ENCODE results near the gene MB.

Gene MB

DNA sequence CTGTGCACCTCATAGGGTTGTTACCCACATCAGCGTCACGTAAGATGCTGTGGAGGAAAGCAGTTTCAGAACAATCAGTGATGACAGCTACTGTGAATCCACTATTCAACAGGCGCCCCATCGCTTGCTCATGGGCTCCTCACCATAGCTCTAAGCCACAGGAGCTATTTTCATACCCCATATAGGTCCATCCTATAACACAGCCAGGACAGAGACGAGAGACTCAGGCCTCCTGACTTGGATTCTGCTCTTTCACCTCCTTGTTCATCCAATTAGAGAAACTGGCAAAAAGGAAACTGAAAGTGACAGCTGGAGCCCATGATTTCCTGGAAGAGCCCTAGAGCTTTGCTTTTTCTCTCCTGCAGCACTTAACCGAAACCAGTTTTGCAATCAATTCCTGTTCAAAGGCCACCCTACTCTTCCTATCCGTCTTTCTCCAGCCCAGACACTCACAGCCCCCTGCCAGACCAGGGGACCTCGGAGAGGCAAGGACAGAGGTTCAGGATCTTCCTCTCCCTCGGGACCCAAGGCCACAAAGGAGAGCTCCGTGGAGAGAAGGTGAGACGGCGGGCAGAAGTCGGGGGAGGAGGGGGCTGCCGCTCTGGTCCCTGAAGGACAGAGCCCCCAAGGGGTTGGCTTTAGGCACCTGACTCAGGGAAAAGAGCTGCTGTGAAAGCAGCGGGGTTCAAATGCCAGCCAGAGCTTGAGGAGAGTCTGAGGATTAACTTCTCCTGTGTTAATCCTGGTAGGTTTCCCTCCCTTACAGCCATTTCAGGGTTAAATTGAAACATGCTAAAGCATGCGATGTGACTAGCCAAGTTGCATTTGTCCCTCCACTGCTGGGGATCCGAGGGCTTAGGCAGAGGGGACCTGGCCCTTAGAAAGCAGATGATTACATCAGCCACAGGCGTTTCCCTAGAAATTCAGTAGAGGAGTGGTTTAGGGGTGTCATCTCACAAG is 31.2 kb upstream of the MB start, which contains the start of gene APOL6:
APOL6 (plus strand) TSS at position 381 of the 960 bp plus-strand sequence. CDS start 7,980 bp downstream, outside the sequence.
- no peak for DNase-seq (ENCODE audit: extremely low read depth, low read depth)
- peak within 1 kb of the TSS; percentile 43 for H3K4me3 ChIP-seq (replicated peaks; ENCODE audit: low read depth, low read length)
- TF ChIP-seq, protein P1, sequence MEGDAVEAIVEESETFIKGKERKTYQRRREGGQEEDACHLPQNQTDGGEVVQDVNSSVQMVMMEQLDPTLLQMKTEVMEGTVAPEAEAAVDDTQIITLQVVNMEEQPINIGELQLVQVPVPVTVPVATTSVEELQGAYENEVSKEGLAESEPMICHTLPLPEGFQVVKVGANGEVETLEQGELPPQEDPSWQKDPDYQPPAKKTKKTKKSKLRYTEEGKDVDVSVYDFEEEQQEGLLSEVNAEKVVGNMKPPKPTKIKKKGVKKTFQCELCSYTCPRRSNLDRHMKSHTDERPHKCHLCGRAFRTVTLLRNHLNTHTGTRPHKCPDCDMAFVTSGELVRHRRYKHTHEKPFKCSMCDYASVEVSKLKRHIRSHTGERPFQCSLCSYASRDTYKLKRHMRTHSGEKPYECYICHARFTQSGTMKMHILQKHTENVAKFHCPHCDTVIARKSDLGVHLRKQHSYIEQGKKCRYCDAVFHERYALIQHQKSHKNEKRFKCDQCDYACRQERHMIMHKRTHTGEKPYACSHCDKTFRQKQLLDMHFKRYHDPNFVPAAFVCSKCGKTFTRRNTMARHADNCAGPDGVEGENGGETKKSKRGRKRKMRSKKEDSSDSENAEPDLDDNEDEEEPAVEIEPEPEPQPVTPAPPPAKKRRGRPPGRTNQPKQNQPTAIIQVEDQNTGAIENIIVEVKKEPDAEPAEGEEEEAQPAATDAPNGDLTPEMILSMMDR (IDR thresholded peaks at IDR 0.05; ENCODE audit: low read depth, low read length, missing control alignments) = no peak

DNA sequence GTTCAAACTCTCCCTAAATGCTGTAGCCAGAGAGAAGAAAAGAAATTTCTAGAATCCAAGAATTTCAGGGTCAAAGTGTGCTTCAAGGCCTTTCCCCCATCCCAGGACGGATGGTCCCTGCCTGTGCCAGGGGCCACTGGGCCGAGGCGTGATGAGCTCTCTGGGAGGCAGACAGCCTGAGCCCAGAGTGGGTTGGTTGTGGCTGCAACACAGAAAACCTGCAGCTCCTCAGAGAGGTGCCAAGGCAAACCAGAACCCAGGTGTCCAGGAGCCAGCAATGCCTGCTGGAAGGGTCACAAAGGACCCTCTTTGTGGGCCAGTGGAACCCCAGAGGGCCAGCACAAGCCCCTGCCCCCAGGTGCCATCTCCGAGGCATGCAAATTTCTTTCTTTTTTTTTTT is 28.5 kb upstream of the MB start:
- TF ChIP-seq, protein P1 (IDR thresholded peaks at IDR 0.05; ENCODE audit: low read depth, low read length, missing control alignments) = no peak
- H3K4me3 ChIP-seq (replicated peaks; ENCODE audit: low read depth, low read length) = no peak overlapping the region
- no peak for DNase-seq (ENCODE audit: extremely low read depth, low read depth)

DNA sequence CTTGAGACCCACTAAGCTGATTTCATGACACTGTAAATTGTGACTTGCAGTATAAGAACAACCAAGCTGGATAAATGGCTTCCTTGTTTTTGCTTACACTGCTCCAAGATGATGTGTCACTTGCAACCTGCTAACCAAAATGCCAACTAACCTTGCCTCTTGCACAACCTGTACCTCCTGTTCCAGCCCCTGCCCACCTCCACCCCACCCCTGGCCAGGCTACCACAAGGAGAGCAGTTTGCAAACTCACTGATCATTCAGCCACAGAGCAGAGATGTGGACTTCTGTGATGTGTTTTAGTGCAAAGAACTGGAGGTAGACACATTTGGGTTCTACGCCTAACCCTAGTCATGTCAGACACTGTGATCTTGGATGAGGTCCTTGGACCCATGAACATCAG is 26.9 kb upstream of the MB start:
- no peak overlapping the region for H3K4me3 ChIP-seq (replicated peaks; ENCODE audit: low read depth, low read length)
- TF ChIP-seq, protein P1 (IDR thresholded peaks at IDR 0.05; ENCODE audit: low read depth, low read length, missing control alignments) = no peak

DNA sequence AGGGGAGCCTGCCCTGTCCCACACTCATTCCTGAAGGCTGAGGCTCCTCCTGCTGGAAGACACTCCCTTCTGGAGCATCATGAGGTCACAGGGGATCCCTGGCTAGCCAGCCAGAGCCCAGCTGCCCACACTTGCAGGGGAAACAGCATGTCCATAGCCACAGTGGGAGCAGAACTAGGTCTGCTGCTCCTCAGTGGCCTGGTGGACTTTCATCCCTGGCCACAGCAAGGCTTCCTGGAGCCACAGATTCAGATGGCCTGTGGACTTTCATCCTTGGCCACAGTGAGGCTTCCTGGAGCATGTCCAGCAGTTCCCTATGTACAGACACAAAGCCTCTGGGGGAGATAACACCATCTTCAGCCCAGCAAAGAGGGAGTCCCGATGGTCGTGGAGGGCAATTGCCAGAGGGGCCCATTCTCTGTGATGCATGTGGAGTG is 25.2 kb upstream of the MB start:
- TF ChIP-seq, protein P1 (IDR thresholded peaks at IDR 0.05; ENCODE audit: low read depth, low read length, missing control alignments) = no peak
- no peak for DNase-seq (ENCODE audit: extremely low read depth, low read depth)
- H3K4me3 ChIP-seq (replicated peaks; ENCODE audit: low read depth, low read length) = no peak overlapping the region

More for the DNA sequence above, 26.9 kb upstream of the MB start:
- DNase-seq (ENCODE audit: extremely low read depth, low read depth) = no peak

DNA sequence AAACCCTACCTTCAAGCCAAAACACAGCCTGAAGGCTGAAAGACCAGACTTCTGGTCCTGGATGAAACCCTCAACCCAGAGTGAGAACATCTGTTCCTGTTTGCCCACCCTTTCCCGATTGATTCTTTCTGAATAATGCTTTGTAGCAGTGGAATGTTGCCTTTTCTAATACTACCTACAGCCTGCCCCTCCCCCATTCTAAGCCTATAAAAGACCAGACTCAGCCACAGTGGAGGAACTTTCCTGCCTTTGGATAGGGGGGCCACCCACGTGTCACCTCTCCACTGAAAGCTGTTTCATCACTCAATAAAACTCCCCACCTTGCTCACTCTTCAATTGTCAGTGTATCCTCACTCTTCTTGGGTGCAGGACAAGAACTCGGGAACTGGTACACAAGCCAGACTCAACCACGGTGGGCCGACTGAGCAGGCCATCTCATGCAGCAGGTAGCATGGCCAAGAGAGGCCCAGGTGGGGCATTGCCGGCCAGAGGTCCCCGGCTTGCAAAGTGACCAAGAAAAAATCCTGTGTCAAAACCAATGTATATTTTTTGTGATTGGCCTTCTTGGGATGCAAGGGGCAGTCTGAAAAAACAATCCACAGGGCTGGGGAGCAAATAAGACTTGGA is 24.5 kb upstream of the MB start:
- DNase-seq (ENCODE audit: extremely low read depth, low read depth) = no peak
- H3K4me3 ChIP-seq (replicated peaks; ENCODE audit: low read depth, low read length) = no peak overlapping the region
- TF ChIP-seq, protein P1 (IDR thresholded peaks at IDR 0.05; ENCODE audit: low read depth, low read length, missing control alignments) = no peak

DNA sequence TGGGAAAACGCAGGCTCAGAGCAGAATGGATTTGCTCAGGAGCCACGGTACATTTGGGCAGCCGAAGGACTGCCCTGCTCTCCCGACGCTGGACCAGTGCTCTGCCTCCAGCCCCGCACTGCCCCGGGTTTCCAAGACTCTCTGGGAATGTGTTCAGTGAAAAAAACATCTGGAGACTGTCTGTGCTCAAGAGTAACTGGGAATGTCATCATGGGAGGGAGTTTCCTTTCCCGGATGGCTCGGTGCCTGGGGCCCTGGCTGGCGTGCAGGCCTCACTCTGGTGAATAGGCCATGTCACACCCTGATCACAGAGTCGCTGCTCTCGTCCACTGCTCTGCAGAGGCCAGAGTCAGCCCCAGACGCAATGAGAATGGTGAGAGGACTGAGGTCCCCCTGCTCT is 21.3 kb upstream of the MB start:
- no peak overlapping the region for H3K4me3 ChIP-seq (replicated peaks; ENCODE audit: low read depth, low read length)
- DNase-seq (ENCODE audit: extremely low read depth, low read depth) = peak; percentile 84
- TF ChIP-seq, protein P1 (IDR thresholded peaks at IDR 0.05; ENCODE audit: low read depth, low read length, missing control alignments) = no peak

All from HFF-Myc (cell line).